HCT116 (cell line): ENCODE measurements around the gene MAP4K1.

Experiments used
- EGR1 ChIP-seq: IDR thresholded peaks from 2 replicates; pipeline ENCODE4 v1.6.1; 2012; ENCODE audit warnings: low read depth
- POLR2A ChIP-seq: IDR thresholded peaks from 2 replicates; pipeline ENCODE4 v1.7.0; 2011; ENCODE audit warnings: borderline replicate concordance; ENCODE audit not compliant: insufficient read depth, insufficient read length; ENCODE audit errors: extremely low read depth
- SIN3A ChIP-seq: IDR thresholded peaks from 2 replicates; pipeline ENCODE4 v1.6.1; 2012; ENCODE audit warnings: low read depth
- ZNF274 ChIP-seq: fragments of 200-500 bp; sonication (Bioruptor generic); IDR thresholded peaks from 2 replicates; pipeline ENCODE4 v1.6.1; 2014; ENCODE audit warnings: mild to moderate bottlenecking, low read depth, low read length, inconsistent platforms
- TF ChIP-seq, protein P1 (sequence below), 3 experiments: fragments of 200-600 bp in 1 of 3; sonication (generic) in 1 of 3; IDR thresholded peaks in 2 of 3; conservative IDR thresholded peaks in 1 of 3; 2 replicates each; pipeline ENCODE4 v1.5.1; 2012 to 2017; ENCODE audit warnings: low read depth in 2 of 3, low read length in 2 of 3, antibody characterized with exemption in 1 of 3, borderline replicate concordance in 1 of 3, control low read depth in 1 of 3, mild to moderate bottlenecking in 1 of 3, mixed read lengths in 1 of 3, mixed run types in 1 of 3, moderate library complexity in 1 of 3; ENCODE audit not compliant: insufficient read depth in 1 of 3

DNA sequence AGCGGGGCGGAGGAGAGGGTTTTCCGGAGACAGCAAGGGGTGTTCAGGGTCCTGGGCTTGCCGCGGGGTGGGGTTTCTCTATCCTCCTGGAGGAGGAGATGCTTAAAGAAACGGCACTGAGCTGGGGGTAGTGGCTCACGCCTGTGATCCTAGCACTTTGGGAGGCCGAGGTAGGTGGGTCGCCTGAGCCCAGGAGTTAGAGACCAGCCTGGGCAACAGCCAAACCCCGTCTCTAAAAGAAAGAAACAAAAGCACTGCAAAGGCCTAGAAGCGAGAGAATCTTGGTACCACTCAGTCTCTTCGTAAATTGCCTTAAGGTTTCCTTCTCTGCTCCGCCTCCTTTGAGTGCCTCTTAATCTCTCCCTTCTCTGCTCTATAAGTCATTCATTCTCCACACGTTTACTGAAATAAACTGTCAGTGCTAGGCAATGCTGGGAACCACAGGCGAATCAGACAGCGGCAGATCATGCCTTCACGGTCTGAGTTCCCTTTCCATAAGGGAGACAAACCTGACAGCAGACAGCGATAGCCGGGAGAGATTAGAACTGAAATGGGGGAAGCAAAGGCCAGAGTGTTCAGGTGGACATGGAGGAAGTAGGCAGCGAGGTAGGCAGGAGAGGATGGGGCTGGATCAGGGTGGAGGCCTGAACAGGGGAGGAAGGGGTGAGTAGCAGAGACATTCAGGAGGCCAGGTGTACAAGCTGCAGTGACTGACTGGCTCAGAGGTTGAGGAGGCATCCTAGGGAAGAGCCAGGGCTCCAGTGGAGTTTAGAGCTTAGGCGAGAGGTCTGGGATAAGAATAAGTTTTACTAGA lies 1.8 kb upstream of the MAP4K1 start:
- TF ChIP-seq, protein P1, sequence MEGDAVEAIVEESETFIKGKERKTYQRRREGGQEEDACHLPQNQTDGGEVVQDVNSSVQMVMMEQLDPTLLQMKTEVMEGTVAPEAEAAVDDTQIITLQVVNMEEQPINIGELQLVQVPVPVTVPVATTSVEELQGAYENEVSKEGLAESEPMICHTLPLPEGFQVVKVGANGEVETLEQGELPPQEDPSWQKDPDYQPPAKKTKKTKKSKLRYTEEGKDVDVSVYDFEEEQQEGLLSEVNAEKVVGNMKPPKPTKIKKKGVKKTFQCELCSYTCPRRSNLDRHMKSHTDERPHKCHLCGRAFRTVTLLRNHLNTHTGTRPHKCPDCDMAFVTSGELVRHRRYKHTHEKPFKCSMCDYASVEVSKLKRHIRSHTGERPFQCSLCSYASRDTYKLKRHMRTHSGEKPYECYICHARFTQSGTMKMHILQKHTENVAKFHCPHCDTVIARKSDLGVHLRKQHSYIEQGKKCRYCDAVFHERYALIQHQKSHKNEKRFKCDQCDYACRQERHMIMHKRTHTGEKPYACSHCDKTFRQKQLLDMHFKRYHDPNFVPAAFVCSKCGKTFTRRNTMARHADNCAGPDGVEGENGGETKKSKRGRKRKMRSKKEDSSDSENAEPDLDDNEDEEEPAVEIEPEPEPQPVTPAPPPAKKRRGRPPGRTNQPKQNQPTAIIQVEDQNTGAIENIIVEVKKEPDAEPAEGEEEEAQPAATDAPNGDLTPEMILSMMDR (IDR thresholded peaks at IDR 0.05 in 2 of 3, conservative IDR thresholded peaks at IDR 0.05 in 1 of 3; ENCODE audit: borderline replicate concordance in 1 of 3, insufficient read depth in 1 of 3, low read depth in 2 of 3, low read length in 2 of 3), result no peak
- TF ChIP-seq EGR1 (no peak), POLR2A (no peak), ZNF274 (no peak), SIN3A (no peak)
